Activated T-helper 17 cell treated with anti-CD3 and anti-CD28 coated beads, Interleukin-2, amount 50 U/mL, for 72 hours (primary cell): ENCODE measurements around the gene SLAIN2. TPM values are rescaled to one million over a fixed set of nuclear protein-coding genes. Genes with fewer than 3 reads are reported as not detected.
"Not testable (repeated sequence)": the region's sequence is repeated elsewhere in the genome, so short reads cannot be mapped to it uniquely, and the experiment has no call there.

Experiments used
- ATAC-seq: fragments of 150-1000 bp; cut with Tn5 transposase; replicated peaks from 2 replicates; pipeline ENCODE4 v1.10.0; 2021; ENCODE audit warnings: mild to moderate bottlenecking, moderate library complexity
- H3K27ac Mint-ChIP-seq: one replicate; pipeline ENCODE4 v1.8.0; 2022; ENCODE audit warnings: mixed read lengths
- H3K27me3 Mint-ChIP-seq: one replicate; pipeline ENCODE4 v1.8.0; 2022; ENCODE audit warnings: mixed read lengths
- H3K36me3 Mint-ChIP-seq: one replicate; pipeline ENCODE4 v1.8.0; 2022; ENCODE audit warnings: low read depth, mild to moderate bottlenecking, mixed read lengths
- H3K4me1 Mint-ChIP-seq: one replicate; pipeline ENCODE4 v1.8.0; 2022; ENCODE audit warnings: mixed read lengths
- H3K4me3 Mint-ChIP-seq: one replicate; pipeline ENCODE4 v1.8.0; 2022; ENCODE audit warnings: mild to moderate bottlenecking, mixed read lengths
- H3K9me3 Mint-ChIP-seq: one replicate; pipeline ENCODE4 v1.8.0; 2022; ENCODE audit warnings: mixed read lengths
- total RNA-seq, 2 donors: library from RNA; stranded (reverse); gene quantifications; one replicate each; pipeline ENCODE4 v1.2.3, GENCODE V29; 2022

SLAIN2 gene
- total RNA-seq: 10 to 100 TPM; 38.5 to 52.0 TPM

DNA sequence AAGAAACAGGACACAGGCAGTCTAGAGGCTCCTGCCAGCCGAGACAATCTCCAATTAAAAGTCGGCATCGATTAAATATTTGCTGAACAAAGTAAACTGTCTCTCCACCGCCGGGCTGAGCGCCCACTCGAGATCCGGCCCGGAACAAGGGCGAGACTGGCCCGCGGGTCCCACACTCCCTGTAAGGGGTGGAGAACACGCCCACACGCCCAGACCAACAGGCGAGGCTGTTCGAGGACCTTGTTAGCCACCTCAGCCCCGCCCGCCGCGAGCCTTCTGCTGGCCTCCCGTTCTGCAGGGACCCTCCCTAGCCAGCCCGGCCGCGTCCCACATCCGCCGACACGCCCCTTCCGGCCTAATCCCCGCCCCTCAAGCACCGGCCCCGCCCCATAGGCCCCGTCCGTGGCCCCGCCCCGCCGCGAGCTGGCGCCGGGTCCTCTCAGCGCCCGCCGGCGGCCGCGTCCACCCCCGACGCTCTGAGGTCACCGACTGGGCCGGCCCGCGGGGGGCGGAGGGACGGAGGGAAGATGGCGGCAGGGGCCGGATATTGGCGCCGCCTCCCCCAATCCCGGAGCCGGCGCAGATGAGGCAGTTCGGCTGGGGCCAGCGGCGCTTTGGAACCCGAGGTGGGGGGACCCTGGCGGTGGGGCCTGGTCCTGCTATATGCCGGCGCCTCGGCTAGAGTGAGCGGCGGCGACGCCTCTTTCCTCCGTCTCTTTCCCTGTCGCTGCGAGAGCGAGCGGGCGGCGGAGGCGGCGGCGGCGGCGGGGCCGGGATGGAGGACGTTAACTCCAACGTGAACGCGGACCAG, at the start of gene SLAIN2:
Gene SLAIN2, plus strand, starts transcription at position 565 of the 811 bp plus-strand sequence. Its CDS starts 211 bp downstream, at position 776.
- Mint-ChIP-seq H3K27ac (peak within 1 kb of the TSS; percentile 86), H3K9me3 (no peaks in the 10 kb centered on the region), H3K27me3 (no peaks in the 10 kb centered on the region), H3K4me1 (peaks cover 40% of the 10 kb centered on the region), H3K36me3 (no peaks in the 10 kb centered on the region), H3K4me3 (peak within 1 kb of the TSS; percentile 98)
- ATAC-seq: peak; percentile 86

DNA sequence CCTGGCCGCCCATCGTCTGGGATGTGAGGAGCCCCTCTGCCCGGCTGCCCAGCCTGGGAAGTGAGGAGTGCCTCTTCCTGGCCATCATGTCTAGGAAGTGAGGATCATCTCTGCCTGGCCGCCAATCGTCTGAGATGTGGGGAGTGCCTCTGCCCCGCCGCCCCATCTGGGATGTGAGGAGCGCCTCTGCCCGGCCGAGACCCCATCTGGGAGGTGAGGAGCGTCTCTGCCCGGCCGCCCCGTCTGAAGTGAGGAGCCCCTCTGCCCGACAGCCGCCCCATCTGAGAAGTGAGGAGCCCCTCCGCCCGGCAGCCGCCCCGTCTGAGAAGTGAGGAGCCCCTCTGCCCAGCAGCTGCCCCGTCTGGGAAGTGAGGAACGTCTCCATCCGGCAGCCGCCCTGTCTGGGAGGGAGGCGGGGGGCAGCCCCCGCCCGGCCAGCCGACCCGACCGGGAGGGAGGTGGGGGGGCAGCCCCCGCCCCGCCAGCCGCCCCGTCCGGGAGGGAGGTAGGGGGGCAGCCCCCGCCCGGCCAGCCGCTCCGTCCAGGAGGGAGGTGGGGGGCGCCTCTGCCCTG, 49.0 kb upstream of the SLAIN2 start:
- not testable (repeated sequence) for H3K36me3 Mint-ChIP-seq, H3K27me3 Mint-ChIP-seq, H3K9me3 Mint-ChIP-seq, H3K4me3 Mint-ChIP-seq, ATAC-seq, H3K27ac Mint-ChIP-seq, H3K4me1 Mint-ChIP-seq

DNA sequence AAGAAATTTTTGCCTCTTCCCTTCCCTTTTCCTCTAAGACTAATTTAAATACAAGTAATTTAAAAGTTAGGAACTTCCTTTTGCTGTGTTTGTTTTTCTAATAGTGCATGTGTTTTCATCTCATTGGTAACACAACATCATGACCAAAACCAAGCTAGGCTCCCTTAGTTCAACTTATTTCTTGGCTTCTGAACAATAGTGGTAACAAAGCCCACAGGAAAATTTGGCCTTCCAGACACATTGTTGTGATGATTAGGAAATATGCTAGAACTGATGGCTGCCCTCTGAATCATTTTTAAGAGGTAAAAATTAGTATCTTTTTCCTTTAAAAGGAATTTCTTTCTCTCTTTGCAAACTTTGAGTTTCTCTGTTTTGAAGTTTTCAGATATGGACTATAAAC, 46.2 kb upstream of the SLAIN2 start:
- ATAC-seq: no peak
- Mint-ChIP-seq H3K27me3 (no peaks in the 10 kb centered on the region), H3K4me1 (peaks cover 5% of the 10 kb centered on the region), H3K27ac (no peak overlapping the region), H3K4me3 (no peak overlapping the region), H3K36me3 (no peaks in the 10 kb centered on the region), H3K9me3 (no peaks in the 10 kb centered on the region)

DNA sequence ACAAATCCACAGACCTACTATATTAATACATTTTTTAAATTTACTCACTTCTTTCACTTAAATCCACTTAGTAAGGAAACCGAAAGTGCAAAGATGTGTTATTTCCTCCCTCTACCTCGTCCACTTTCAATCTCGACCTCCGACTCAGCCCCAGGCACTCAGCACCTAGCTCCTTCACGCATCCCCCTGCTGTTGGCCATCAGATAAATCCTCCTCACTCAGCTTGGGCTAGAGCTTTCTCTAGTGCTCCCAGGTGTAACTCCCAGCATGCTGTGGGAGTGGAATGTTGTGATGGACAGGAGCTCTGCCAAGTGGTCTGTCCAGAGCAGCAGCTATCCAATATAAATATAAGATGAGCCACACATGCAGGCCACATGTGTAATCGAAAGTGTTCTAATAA, 45.0 kb upstream of the SLAIN2 start:
- Mint-ChIP-seq H3K4me3 (peak overlapping the region; percentile 14), H3K27ac (no peak overlapping the region), H3K9me3 (no peaks in the 10 kb centered on the region), H3K27me3 (no peaks in the 10 kb centered on the region), H3K4me1 (peaks cover 5% of the 10 kb centered on the region), H3K36me3 (no peaks in the 10 kb centered on the region)
- ATAC-seq: peak; percentile 64

DNA sequence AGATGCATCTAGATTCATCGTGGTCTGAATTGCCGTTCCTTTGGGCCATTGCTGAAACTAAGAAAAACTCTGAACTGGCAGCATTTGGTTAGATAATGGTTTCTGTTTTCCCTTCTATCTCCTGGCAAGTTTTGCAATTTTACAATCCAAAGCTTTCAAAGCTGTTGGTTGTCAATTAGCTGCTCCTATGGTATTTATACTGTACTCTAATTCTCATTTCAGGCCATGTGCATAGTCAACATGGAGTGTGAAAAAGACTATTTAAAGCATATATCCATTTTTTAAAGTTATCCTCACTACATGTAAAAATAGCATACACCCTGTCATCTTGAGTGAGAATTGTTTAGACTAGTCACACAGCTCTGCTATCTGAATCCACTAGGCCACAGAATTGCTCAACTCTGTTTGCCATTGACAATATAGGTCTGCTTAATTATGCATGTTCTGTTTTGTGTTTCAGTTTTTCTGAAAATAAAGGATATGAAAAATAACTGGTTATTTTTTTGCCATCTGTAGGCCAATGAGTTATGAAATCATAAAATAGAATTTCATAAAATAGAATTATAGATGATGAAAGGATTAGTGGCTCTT, 44.0 kb upstream of the SLAIN2 start:
- H3K9me3 Mint-ChIP-seq: no peaks in the 10 kb centered on the region
- no peak overlapping the region for H3K4me3 Mint-ChIP-seq
- no peak overlapping the region for H3K27ac Mint-ChIP-seq
- H3K27me3 Mint-ChIP-seq: no peaks in the 10 kb centered on the region
- ATAC-seq: no peak
- peaks cover 5% of the 10 kb centered on the region for H3K4me1 Mint-ChIP-seq
- H3K36me3 Mint-ChIP-seq: no peaks in the 10 kb centered on the region

DNA sequence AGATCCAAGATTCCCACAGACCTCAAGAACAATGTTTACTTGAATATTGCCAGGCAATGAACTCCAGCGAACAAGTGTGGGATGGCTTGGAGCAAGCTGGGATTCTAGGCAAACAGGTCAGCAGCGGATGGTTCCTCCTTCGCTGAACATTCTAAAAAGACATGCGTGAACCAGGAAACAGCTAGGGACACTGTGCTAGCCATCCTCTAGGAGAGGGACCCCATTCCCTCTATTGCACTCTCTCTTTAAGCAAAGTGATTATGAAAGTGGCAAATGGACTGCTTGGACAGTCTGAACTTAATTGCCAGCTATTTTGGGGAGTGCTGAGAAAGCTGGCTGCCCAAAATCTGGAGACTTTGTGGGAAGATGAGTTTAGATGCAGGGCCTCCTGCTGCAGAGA, 41.8 kb upstream of the SLAIN2 start:
- no peaks in the 10 kb centered on the region for H3K9me3 Mint-ChIP-seq
- no peak overlapping the region for H3K4me3 Mint-ChIP-seq
- no peaks in the 10 kb centered on the region for H3K27me3 Mint-ChIP-seq
- H3K36me3 Mint-ChIP-seq: no peaks in the 10 kb centered on the region
- no peak overlapping the region for H3K27ac Mint-ChIP-seq
- ATAC-seq: no peak
- peaks cover 5% of the 10 kb centered on the region for H3K4me1 Mint-ChIP-seq

DNA sequence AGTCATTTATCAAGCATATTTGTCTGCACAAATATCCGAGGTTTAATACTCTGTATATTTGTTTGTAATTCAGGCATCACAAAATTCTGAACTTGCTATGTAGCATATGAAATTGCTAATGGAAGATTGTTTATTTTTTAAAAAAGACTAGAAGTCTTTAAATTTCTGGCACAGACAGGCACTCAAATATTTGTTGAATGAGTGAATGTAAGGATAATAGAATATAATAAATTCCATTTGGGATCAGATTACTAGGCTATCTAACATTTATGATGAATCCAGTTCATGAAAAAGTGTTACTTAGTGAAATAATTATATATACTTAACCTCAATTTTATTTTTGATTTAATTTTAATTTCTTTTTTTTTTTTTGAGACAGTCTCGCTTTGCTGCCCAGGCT, 41.3 kb upstream of the SLAIN2 start:
- Mint-ChIP-seq H3K4me1 (peaks cover 5% of the 10 kb centered on the region), H3K27me3 (no peaks in the 10 kb centered on the region), H3K27ac (no peak overlapping the region), H3K4me3 (no peak overlapping the region), H3K36me3 (no peaks in the 10 kb centered on the region), H3K9me3 (no peaks in the 10 kb centered on the region)
- ATAC-seq: no peak

DNA sequence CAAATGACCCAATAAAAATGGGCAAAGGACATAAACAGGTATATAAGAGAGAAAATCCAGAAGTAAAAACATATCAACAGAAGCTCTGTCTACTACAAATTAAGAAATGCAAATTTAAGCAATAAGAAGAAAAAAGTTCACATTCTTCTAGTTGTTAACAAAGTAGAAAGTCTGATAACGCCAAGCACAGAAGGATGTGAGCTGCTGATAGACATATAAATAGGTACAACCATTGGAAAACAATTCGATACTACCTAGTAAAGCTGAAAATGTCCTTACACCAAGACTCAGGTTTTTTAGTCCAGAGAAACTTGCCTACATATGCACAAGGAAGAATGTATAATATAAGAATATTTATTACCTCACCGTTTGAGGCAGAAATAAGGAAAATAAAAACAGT, 35.8 kb upstream of the SLAIN2 start:
- H3K4me1 Mint-ChIP-seq: no peaks in the 10 kb centered on the region
- no peaks in the 10 kb centered on the region for H3K36me3 Mint-ChIP-seq
- no peak overlapping the region for H3K27ac Mint-ChIP-seq
- H3K4me3 Mint-ChIP-seq: no peak overlapping the region
- ATAC-seq: no peak
- H3K9me3 Mint-ChIP-seq: no peaks in the 10 kb centered on the region
- H3K27me3 Mint-ChIP-seq: no peaks in the 10 kb centered on the region

DNA sequence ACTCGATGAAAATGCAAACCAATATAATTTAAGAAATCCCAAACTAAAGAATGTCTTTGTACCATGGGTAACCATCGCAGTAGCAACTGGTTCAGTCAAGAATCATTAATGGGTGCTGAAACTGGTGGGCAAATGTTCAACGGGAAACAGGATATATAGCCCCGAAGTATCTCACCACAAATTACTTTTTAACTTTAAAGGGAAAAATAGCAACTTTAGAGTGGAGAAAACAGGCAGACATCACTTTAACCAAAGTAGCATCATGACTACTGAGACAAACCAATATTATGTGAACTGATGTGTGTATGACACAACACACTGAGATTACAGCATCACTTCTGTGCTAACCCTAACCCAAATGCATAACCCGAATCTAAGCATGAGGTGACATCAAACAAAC, 33.8 kb upstream of the SLAIN2 start:
- H3K4me3 Mint-ChIP-seq: no peak overlapping the region
- H3K27ac Mint-ChIP-seq: no peak overlapping the region
- H3K27me3 Mint-ChIP-seq: no peaks in the 10 kb centered on the region
- no peaks in the 10 kb centered on the region for H3K9me3 Mint-ChIP-seq
- H3K4me1 Mint-ChIP-seq: no peaks in the 10 kb centered on the region
- H3K36me3 Mint-ChIP-seq: no peaks in the 10 kb centered on the region
- ATAC-seq: no peak

DNA sequence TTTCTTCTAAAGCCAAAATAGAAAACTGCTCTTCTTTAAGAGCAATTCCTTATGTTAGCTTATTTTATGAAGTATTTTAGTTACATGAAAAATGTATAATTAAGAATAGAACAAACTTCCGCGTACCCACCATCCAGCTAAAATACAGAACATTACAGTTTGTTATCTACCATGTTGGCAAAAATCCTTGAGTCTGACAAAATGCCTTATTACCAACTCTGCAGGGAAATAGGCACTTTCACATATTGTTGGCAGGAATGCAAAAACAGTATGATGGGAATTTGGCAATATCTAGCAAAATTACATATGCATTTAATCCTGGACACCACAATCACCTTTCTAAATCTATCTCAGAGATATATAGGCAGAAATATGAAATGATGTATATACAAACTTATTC, 32.4 kb upstream of the SLAIN2 start:
- ATAC-seq: no peak
- Mint-ChIP-seq H3K4me1 (no peaks in the 10 kb centered on the region), H3K27ac (no peak overlapping the region), H3K27me3 (no peaks in the 10 kb centered on the region), H3K36me3 (no peaks in the 10 kb centered on the region), H3K9me3 (no peaks in the 10 kb centered on the region), H3K4me3 (no peak overlapping the region)

DNA sequence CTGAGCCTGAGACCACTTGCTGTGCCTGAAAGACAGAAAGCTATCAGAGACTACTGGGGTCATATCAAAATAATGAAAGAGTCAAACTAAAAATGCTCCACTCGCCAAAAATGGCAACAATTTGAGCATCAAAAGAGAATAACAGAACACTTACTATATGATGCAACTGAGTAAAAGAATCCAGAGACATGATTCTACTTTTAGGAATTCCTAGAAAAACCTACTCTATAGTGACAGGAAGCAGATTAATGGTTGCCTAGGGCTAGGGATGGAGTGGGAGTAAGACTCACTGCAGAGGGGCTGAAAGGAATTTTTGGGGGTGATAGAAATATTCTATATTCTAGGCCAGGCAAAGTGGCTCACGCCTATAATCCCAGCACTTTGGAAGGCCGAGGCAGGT, 29.4 kb upstream of the SLAIN2 start:
- H3K9me3 Mint-ChIP-seq: no peaks in the 10 kb centered on the region
- no peak overlapping the region for H3K27ac Mint-ChIP-seq
- H3K4me3 Mint-ChIP-seq: no peak overlapping the region
- no peaks in the 10 kb centered on the region for H3K4me1 Mint-ChIP-seq
- H3K27me3 Mint-ChIP-seq: no peaks in the 10 kb centered on the region
- no peaks in the 10 kb centered on the region for H3K36me3 Mint-ChIP-seq
- ATAC-seq: no peak

DNA sequence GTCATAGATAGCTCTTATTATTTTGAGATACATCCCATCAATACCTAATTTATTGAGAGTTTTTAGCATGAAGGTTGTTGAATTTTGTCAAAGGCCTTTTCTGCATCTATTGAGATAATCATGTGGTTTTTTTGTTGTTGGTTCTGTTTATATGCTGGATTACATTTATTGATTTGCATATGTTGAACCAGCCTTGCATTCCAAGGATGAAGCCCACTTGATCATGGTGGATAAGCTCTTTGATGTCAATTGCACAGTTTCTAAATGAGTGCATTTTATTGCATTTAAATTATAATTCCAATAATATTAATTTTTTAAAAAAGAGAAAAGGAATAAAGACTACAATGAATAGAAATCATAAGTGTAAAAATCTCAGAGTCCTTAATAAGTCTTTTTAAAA, 26.6 kb upstream of the SLAIN2 start:
- H3K9me3 Mint-ChIP-seq, H3K4me3 Mint-ChIP-seq, ATAC-seq, H3K27me3 Mint-ChIP-seq, H3K27ac Mint-ChIP-seq, H3K36me3 Mint-ChIP-seq, H3K4me1 Mint-ChIP-seq: not testable (repeated sequence)

DNA sequence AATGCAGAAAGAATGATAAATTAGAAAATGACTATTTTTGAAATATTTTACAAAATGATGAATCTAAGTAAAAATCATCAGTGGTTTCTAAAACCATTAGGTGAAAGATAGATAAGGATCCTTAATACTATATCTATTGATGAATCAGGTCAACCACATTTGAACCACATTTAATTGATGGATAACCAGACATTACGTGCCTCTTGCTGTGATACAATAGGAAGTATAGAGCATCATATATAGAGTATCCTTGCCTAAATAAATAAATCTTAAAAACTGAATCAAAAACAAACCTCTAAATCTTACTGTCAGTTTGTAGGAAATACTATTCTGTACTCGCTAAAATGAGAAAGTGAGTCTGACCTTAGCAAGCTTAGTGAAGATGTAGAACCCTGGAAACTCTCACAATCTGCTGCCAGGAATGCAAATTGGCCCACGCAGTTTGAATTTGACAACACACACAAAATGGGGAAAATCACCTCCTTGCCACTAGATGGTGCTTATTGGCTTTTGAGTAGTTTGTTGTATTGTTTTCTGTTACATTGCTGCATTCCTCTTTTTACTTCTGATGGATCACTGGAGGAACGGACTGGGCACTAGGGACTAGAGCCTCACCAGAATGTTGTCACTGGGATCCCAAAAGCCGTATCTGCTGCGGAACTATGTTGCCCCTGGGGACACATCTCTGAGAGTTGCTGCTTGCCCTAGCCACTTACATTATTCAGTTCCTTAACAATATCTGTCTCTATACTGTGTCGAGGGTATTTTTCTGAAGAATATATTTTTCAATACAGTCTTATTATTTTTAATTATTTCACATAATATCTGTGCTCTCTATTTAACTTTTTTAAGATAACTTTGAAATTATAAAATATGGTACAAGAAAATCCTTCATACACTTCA, 25.4 kb upstream of the SLAIN2 start:
- H3K27me3 Mint-ChIP-seq: no peaks in the 10 kb centered on the region
- H3K4me1 Mint-ChIP-seq: no peaks in the 10 kb centered on the region
- no peaks in the 10 kb centered on the region for H3K36me3 Mint-ChIP-seq
- no peaks in the 10 kb centered on the region for H3K9me3 Mint-ChIP-seq
- no peak overlapping the region for H3K4me3 Mint-ChIP-seq
- H3K27ac Mint-ChIP-seq: no peak overlapping the region
- peak; percentile 59 for ATAC-seq

DNA sequence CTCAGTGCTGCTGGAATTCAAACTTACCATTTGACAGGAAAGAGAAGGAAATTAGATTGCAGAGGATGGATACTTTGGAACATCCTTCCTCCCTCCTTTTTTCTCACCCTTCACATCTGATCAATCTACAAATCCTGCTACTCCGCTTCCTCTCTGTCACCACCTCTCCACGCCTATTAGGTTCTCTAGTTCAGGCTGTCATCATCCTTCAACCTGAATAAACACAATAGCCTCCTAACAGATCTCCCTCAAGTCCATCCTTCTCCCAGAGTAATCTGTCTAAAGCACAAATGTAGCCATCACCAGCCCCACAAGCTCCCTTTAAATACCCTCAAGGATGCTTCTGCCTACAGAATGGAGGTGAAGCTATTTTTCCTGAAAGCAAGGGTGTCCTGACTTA, 20.0 kb upstream of the SLAIN2 start:
- H3K27me3 Mint-ChIP-seq: no peaks in the 10 kb centered on the region
- no peak for ATAC-seq
- H3K27ac Mint-ChIP-seq: no peak overlapping the region
- no peaks in the 10 kb centered on the region for H3K4me1 Mint-ChIP-seq
- H3K9me3 Mint-ChIP-seq: no peaks in the 10 kb centered on the region
- no peaks in the 10 kb centered on the region for H3K36me3 Mint-ChIP-seq
- H3K4me3 Mint-ChIP-seq: no peak overlapping the region
